H1 (cell line): ENCODE data around the gene AIFM2.

Experiments used
- CEBPB ChIP-seq: IDR thresholded peaks from 2 replicates; pipeline ENCODE4 v1.6.1; 2012; ENCODE audit warnings: low read depth, low read length
- CTCF ChIP-seq, 3 experiments: IDR thresholded peaks; 1 replicate in 2 of 3; 2 replicates in 1 of 3; pipeline versions ENCODE4 v1.5.1 to v1.6.1; 2011; ENCODE audit warnings: low read length in 3 of 3, mild to moderate bottlenecking in 3 of 3, inconsistent platforms in 2 of 3, low read depth in 1 of 3, moderate library complexity in 1 of 3; ENCODE audit not compliant: insufficient read depth in 1 of 3; ENCODE audit errors: control extremely low read depth in 1 of 3
- EZH2 ChIP-seq: fragments of 200-600 bp; sonication (generic); IDR thresholded peaks from 2 replicates; pipeline ENCODE4 v1.7.1; 2012; ENCODE audit warnings: low read depth, mild to moderate bottlenecking, moderate library complexity, low read length, inconsistent platforms; ENCODE audit not compliant: severe bottlenecking
- GTF2F1 ChIP-seq: IDR thresholded peaks from 2 replicates; pipeline ENCODE4 v1.6.1; 2012; ENCODE audit warnings: low read depth, low read length, improper control_type of control experiment, borderline replicate concordance
- JUN ChIP-seq: IDR thresholded peaks from 2 replicates; pipeline ENCODE4 v1.6.1; 2011; ENCODE audit warnings: low read depth, mild to moderate bottlenecking, improper control_type of control experiment, low read length
- KDM1A ChIP-seq: fragments of 200-600, 300-600 bp; sonication (generic); IDR thresholded peaks from 2 replicates; pipeline ENCODE4 v1.7.1; 2016; ENCODE audit warnings: mild to moderate bottlenecking, low read length, borderline replicate concordance
- KDM5A ChIP-seq: fragments of 200-600 bp; IDR thresholded peaks from 2 replicates; pipeline ENCODE4 v1.7.1; 2012; ENCODE audit warnings: mild to moderate bottlenecking, low read length, inconsistent platforms, mixed read lengths
- MAX ChIP-seq: IDR thresholded peaks from 2 replicates; pipeline ENCODE4 v1.6.1; 2012; ENCODE audit warnings: inconsistent platforms
- POLR2A ChIP-seq, 2 experiments: IDR thresholded peaks; 1 replicate in 1 of 2; 2 replicates in 1 of 2; pipeline ENCODE4 v1.6.1; 2011; ENCODE audit warnings: low read depth in 2 of 2, low read length in 2 of 2, mild to moderate bottlenecking in 2 of 2; ENCODE audit errors: control extremely low read depth in 1 of 2
- POLR2AphosphoS5 ChIP-seq: IDR thresholded peaks from 2 replicates; pipeline ENCODE4 v1.6.1; 2011; ENCODE audit warnings: low read depth, low read length
- RAD21 ChIP-seq, 2 experiments: IDR thresholded peaks in 1 of 2; conservative IDR thresholded peaks in 1 of 2; 2 replicates each; pipeline ENCODE4 v1.6.1; 2011; ENCODE audit warnings: low read depth in 2 of 2, low read length in 2 of 2, improper control_type of control experiment in 1 of 2, inconsistent platforms in 1 of 2, mild to moderate bottlenecking in 1 of 2, moderate library complexity in 1 of 2
- SUZ12 ChIP-seq: fragments of 200-600 bp; sonication (generic); IDR thresholded peaks from 2 replicates; pipeline ENCODE4 v1.6.1; 2012; ENCODE audit warnings: mild to moderate bottlenecking, inconsistent platforms, low read length, moderate library complexity, mixed read lengths
- TAF1 ChIP-seq: IDR thresholded peaks from 2 replicates; pipeline ENCODE4 v1.6.1; 2011; ENCODE audit warnings: mild to moderate bottlenecking, low read depth, low read length
- TCF12 ChIP-seq: IDR thresholded peaks from 2 replicates; pipeline ENCODE4 v1.6.1; 2011; ENCODE audit warnings: low read depth, mild to moderate bottlenecking, low read length

GRCh38 chr10:70144372-70145110, 11.9 kb upstream of the AIFM2 start:
- no peak for TF ChIP-seq POLR2A (IDR thresholded peaks at IDR 0.05; ENCODE audit: control extremely low read depth in 1 of 2, low read depth in 2 of 2, low read length in 2 of 2)
- no peak for TF ChIP-seq CTCF (IDR thresholded peaks at IDR 0.05; ENCODE audit: control extremely low read depth in 1 of 3, insufficient read depth in 1 of 3, low read depth in 1 of 3, low read length in 3 of 3)
- no peak for TF ChIP-seq TCF12
- TF ChIP-seq POLR2AphosphoS5, result no peak
- TF ChIP-seq GTF2F1, result no peak
- TF ChIP-seq RAD21 (IDR thresholded peaks at IDR 0.05 in 1 of 2, conservative IDR thresholded peaks at IDR 0.05 in 1 of 2; ENCODE audit: low read depth in 2 of 2, low read length in 2 of 2), result no peak
- no peak for TF ChIP-seq MAX
- no peak for TF ChIP-seq KDM5A
- TF ChIP-seq JUN, result no peak
- TF ChIP-seq CEBPB, result no peak
- TF ChIP-seq KDM1A, result no peak
- TF ChIP-seq TAF1, result no peak
- no peak for TF ChIP-seq SUZ12
- no peak for TF ChIP-seq EZH2
